Measurements from ENCODE around the gene LTN1. TPM values are rescaled to one million over a fixed set of nuclear protein-coding genes. Genes with fewer than 3 reads are reported as not detected.
A peak's percentile ranks its signal among the peaks of the same experiment; 100 is the strongest.

Gene LTN1
- total and polyA plus RNA-seq, 2 of the 13 experiments (the other 11 are each of a cell fraction or from before 2014, with no cell fraction given), result 6.7 to 24.6 TPM

DNA sequence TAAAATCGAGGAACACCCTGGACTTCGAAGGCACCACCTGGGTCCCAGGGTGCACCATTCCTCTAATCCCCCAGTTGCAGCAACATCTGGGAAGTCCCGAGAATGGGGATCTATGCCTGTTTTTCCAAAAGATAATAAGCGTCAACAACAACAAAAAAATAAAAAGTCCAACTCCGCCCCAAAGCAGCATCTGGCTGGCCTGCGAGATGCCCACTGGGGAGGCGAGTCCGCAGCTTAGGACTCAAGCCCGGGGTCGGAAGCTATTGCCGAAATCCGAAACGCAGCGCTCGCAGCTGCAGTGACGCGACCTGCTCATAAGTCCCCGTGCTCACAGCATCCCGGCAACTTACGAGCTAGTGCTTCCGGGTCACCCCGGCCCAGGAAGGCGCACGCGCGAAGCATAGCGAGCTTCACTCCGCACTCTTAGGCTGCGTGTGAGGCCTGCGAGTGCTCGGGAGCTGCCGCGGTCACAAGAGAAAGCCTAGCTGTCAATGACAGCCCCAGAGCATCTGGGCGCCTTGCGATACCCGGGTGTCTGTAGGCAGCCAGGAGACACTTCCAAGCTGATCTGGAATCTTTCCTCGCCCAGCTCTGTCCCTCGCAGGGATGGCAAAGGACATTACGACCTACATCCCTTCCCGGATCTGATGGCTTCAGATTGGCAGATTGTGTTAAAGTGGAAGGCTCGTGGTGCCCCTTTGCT, 9.9 kb upstream of the LTN1 start (continued):
- TF ChIP-seq YEATS2 (CRISPR knock-in tag; IDR thresholded peaks at IDR 0.05; ENCODE audit: borderline replicate concordance) (peak; percentile 94), ISL2 (CRISPR knock-in tag; IDR thresholded peaks at IDR 0.05) (0 out of 2 replicates have a peak, but pooled peaks have one; percentile 46), CREB1 (IDR thresholded peaks at IDR 0.05) (peak; percentile 81), CREB1 (CRISPR knock-in tag; IDR thresholded peaks at IDR 0.05) (peak; percentile 74), MZF1 (CRISPR knock-in tag; IDR thresholded peaks at IDR 0.05; ENCODE audit: borderline replicate concordance) (no peak), BRD4 (CRISPR knock-in tag; IDR thresholded peaks at IDR 0.05) (peak; percentile 68; the same call in 1 of the 2 replicates), RARG (CRISPR knock-in tag; IDR thresholded peaks at IDR 0.05; ENCODE audit: low read depth) (no peak), KLF11 (CRISPR knock-in tag; IDR thresholded peaks at IDR 0.05) (peak; percentile 86; the same call in 1 of the 2 replicates), IKZF4 (CRISPR knock-in tag; IDR thresholded peaks at IDR 0.05; ENCODE audit: borderline replicate concordance, low read depth, not compliant biosample characterization) (peak; percentile 83), ZNF329 (CRISPR knock-in tag; IDR thresholded peaks at IDR 0.05; ENCODE audit: low read depth) (peak; percentile 66; the same call in 1 of the 2 replicates), USF2 (IDR thresholded peaks at IDR 0.05; ENCODE audit: low read depth, low read length) (no peak), USF2 (CRISPR knock-in tag; IDR thresholded peaks at IDR 0.05; ENCODE audit: borderline replicate concordance) (no peak; the same call in 1 of the 2 replicates), ZNF441 (CRISPR knock-in tag; IDR thresholded peaks at IDR 0.05; ENCODE audit: borderline replicate concordance) (peak; percentile 87), RBM39 (IDR thresholded peaks at IDR 0.05; ENCODE audit: low read depth, low read length, poor library complexity, severe bottlenecking) (no peak), NONO (IDR thresholded peaks at IDR 0.05) (no peak), NONO (CRISPR knock-in tag; conservative IDR thresholded peaks at IDR 0.05) (peak; percentile 74), ATF7 (IDR thresholded peaks at IDR 0.05) (no peak), ATF7 (CRISPR knock-in tag; IDR thresholded peaks at IDR 0.05) (peak; percentile 60), PREB (CRISPR knock-in tag; IDR thresholded peaks at IDR 0.05) (no peak), CAMTA2 (CRISPR knock-in tag; IDR thresholded peaks at IDR 0.05; ENCODE audit: borderline replicate concordance) (no peak), GMEB2 (CRISPR knock-in tag; IDR thresholded peaks at IDR 0.05; ENCODE audit: low read depth) (no peak), NFYC (CRISPR knock-in tag; IDR thresholded peaks at IDR 0.05) (peak; percentile 48; the same call in 1 of the 2 replicates), CEBPG (CRISPR knock-in tag; IDR thresholded peaks at IDR 0.05) (peak; percentile 56)
- TF ChIP-seq, protein P1, sequence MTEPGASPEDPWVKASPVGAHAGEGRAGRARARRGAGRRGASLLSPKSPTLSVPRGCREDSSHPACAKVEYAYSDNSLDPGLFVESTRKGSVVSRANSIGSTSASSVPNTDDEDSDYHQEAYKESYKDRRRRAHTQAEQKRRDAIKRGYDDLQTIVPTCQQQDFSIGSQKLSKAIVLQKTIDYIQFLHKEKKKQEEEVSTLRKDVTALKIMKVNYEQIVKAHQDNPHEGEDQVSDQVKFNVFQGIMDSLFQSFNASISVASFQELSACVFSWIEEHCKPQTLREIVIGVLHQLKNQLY (CRISPR knock-in tag; IDR thresholded peaks at IDR 0.05), result 0 out of 2 replicates have a peak, but pooled peaks have one; percentile 45
- TF ChIP-seq, protein P2, sequence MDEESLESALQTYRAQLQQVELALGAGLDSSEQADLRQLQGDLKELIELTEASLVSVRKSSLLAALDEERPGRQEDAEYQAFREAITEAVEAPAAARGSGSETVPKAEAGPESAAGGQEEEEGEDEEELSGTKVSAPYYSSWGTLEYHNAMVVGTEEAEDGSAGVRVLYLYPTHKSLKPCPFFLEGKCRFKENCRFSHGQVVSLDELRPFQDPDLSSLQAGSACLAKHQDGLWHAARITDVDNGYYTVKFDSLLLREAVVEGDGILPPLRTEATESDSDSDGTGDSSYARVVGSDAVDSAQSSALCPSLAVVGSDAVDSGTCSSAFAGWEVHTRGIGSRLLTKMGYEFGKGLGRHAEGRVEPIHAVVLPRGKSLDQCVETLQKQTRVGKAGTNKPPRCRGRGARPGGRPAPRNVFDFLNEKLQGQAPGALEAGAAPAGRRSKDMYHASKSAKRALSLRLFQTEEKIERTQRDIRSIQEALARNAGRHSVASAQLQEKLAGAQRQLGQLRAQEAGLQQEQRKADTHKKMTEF (CRISPR knock-in tag; IDR thresholded peaks at IDR 0.05), result peak; percentile 86

Data from HepG2 (cell line).